H1 (cell line): Measurements from ENCODE around the gene FANCM. TPM values are rescaled to one million over a fixed set of nuclear protein-coding genes. Genes with fewer than 3 reads are reported as not detected.

ENCODE experiments used
- CTCF ChIA-PET: fragments of 300-600 bp; sonication (Branson Sonifier 250); formaldehyde crosslinking; loops from one replicate; lab custom pipeline; 2021; ENCODE audit not compliant: partially characterized antibody; lab: Charles Lee
- POLR2A ChIA-PET: fragments of 300-600 bp; sonication (Branson Sonifier 250); formaldehyde crosslinking; loops from one replicate; lab custom pipeline; 2021; ENCODE audit warnings: inconsistent platforms; ENCODE audit not compliant: partially characterized antibody; lab: Charles Lee
- DNase-seq, 2 experiments: peaks; one replicate each; pipeline versions ENCODE4 v3.0.0 to v3.0.0-alpha.2; 2010 to 2022; ENCODE audit warnings: low spot score in 2 of 2, low read depth in 1 of 2, mixed read lengths in 1 of 2
- FAIRE-seq: peaks from 2 replicates; lab custom pipeline; 2011; peaks lifted over from hg19 to GRCh38; lab: Jason Lieb, UNC
- H2AFZ ChIP-seq: 2 replicates; pipeline ENCODE4 v1.8.1; 2012; ENCODE audit warnings: low read length, inconsistent platforms
- H2AK5ac ChIP-seq: 2 replicates; pipeline ENCODE4 v1.6.1; 2013; ENCODE audit warnings: low read depth, low read length
- H2BK120ac ChIP-seq: replicated peaks from 2 replicates; pipeline ENCODE3; 2013; ENCODE audit warnings: low read depth, low read length, inconsistent platforms
- H2BK12ac ChIP-seq: 2 replicates; pipeline ENCODE4 v1.6.1; 2013; ENCODE audit warnings: low read depth, low read length
- H2BK15ac ChIP-seq: 2 replicates; pipeline ENCODE4 v1.6.1; 2013; ENCODE audit warnings: low read length
- H2BK20ac ChIP-seq: 2 replicates; pipeline ENCODE4 v1.6.1; 2013; ENCODE audit warnings: low read length
- H2BK5ac ChIP-seq: 2 replicates; pipeline ENCODE4 v1.6.1; 2013; ENCODE audit warnings: low read depth, low read length
- H3K14ac ChIP-seq: 2 replicates; pipeline ENCODE4 v1.6.1; 2013; ENCODE audit warnings: inconsistent platforms; ENCODE audit not compliant: insufficient read length
- H3K18ac ChIP-seq: 2 replicates; pipeline ENCODE4 v1.6.1; 2013; ENCODE audit warnings: low read length; ENCODE audit errors: extremely low read depth
- H3K23ac ChIP-seq: 2 replicates; pipeline ENCODE4 v1.6.1; 2013; ENCODE audit warnings: inconsistent platforms; ENCODE audit not compliant: insufficient read length
- H3K23me2 ChIP-seq: 2 replicates; pipeline ENCODE4 v1.6.1; 2013; ENCODE audit warnings: low read depth, low read length
- H3K27ac ChIP-seq: 2 replicates; pipeline ENCODE4 v1.6.1; 2011; ENCODE audit warnings: low read depth, low read length, inconsistent platforms
- H3K27me3 ChIP-seq, 4 experiments: replicated peaks in 1 of 4; 1 replicate in 1 of 4; 2 replicates in 3 of 4; pipeline versions ENCODE4 v1.6.1 to v1.8.1; 2011 to 2013; ENCODE audit warnings: low read length in 3 of 4, mild to moderate bottlenecking in 3 of 4, inconsistent platforms in 2 of 4, mixed read lengths in 2 of 4, moderate library complexity in 1 of 4; ENCODE audit not compliant: control insufficient read depth in 3 of 4, insufficient read depth in 3 of 4; ENCODE audit errors: extremely low read depth in 1 of 4
- H3K36me3 ChIP-seq, 4 experiments: 2 replicates each; pipeline versions ENCODE4 v1.6.1 to v1.8.1; 2011 to 2013; ENCODE audit warnings: mild to moderate bottlenecking in 4 of 4, low read length in 3 of 4, moderate library complexity in 2 of 4, control low read depth in 1 of 4, inconsistent platforms in 1 of 4; ENCODE audit not compliant: insufficient read depth in 4 of 4, control insufficient read depth in 2 of 4
- H3K4ac ChIP-seq: replicated peaks from 2 replicates; pipeline ENCODE3; 2013; ENCODE audit warnings: low read length, low read depth, mixed read lengths, inconsistent platforms; ENCODE audit not compliant: insufficient read length
- H3K4me1 ChIP-seq, 4 experiments: replicated peaks in 1 of 4; 1 replicate in 1 of 4; 2 replicates in 3 of 4; pipeline versions ENCODE4 v1.6.1 to v1.8.1; 2011 to 2013; ENCODE audit warnings: low read length in 3 of 4, inconsistent platforms in 2 of 4, mixed read lengths in 1 of 4; ENCODE audit not compliant: insufficient read depth in 4 of 4, control insufficient read depth in 3 of 4
- H3K4me2 ChIP-seq, 2 experiments: 2 replicates each; pipeline versions ENCODE4 v1.6.1 to v1.8.1; 2011 to 2013; ENCODE audit warnings: low read depth in 2 of 2, low read length in 2 of 2, control low read depth in 1 of 2, inconsistent platforms in 1 of 2, mild to moderate bottlenecking in 1 of 2; ENCODE audit not compliant: insufficient read depth in 1 of 2
- H3K4me3 ChIP-seq, 4 experiments: fragments of 200-600, 300-600 bp in 1 of 4; sonication (generic), shearing (Covaris generic), sonication (Bioruptor Twin) in 1 of 4; 2 replicates each; pipeline versions ENCODE4 v1.5.1 to v1.8.1; 2011 to 2016; ENCODE audit warnings: low read length in 4 of 4, low read depth in 3 of 4, control low read depth in 2 of 4, inconsistent platforms in 2 of 4, mild to moderate bottlenecking in 2 of 4, mixed read lengths in 1 of 4, moderate library complexity in 1 of 4; ENCODE audit not compliant: insufficient read depth in 2 of 4; ENCODE audit errors: extremely low read depth in 1 of 4
- H3K56ac ChIP-seq: replicated peaks from 2 replicates; pipeline ENCODE3; 2013; ENCODE audit warnings: low read depth, mild to moderate bottlenecking, mixed read lengths, low read length, inconsistent platforms; ENCODE audit not compliant: insufficient read length
- H3K79me1 ChIP-seq: 2 replicates; pipeline ENCODE4 v1.6.1; 2013; ENCODE audit warnings: low read depth, low read length, control low read depth
- H3K79me2 ChIP-seq, 2 experiments: 2 replicates each; pipeline versions ENCODE4 v1.6.1 to v1.8.1; 2012 to 2013; ENCODE audit warnings: low read length in 2 of 2, mild to moderate bottlenecking in 2 of 2, inconsistent platforms in 1 of 2; ENCODE audit not compliant: insufficient read depth in 2 of 2, control insufficient read depth in 1 of 2
- H3K9ac ChIP-seq, 4 experiments: replicated peaks in 1 of 4; 1 replicate in 1 of 4; 2 replicates in 3 of 4; pipeline versions ENCODE4 v1.6.1 to v1.8.1; 2011 to 2013; ENCODE audit warnings: low read depth in 3 of 4, low read length in 3 of 4, control low read depth in 2 of 4, mild to moderate bottlenecking in 2 of 4, moderate library complexity in 2 of 4, inconsistent platforms in 1 of 4; ENCODE audit errors: extremely low read depth in 1 of 4
- H3K9me3 ChIP-seq, 2 experiments: 2 replicates each; pipeline versions ENCODE4 v1.6.1 to v1.8.1; 2012 to 2013; ENCODE audit warnings: mild to moderate bottlenecking in 2 of 2, moderate library complexity in 2 of 2, control low read depth in 1 of 2, inconsistent platforms in 1 of 2, low read depth in 1 of 2, low read length in 1 of 2, mixed read lengths in 1 of 2; ENCODE audit not compliant: insufficient read depth in 2 of 2
- H4K20me1 ChIP-seq, 2 experiments: replicated peaks in 1 of 2; 2 replicates each; pipeline versions ENCODE3 to v1.8.1; 2011 to 2013; ENCODE audit warnings: inconsistent platforms in 2 of 2, low read length in 2 of 2, mild to moderate bottlenecking in 1 of 2; ENCODE audit not compliant: insufficient read depth in 2 of 2, control insufficient read depth in 1 of 2
- H4K5ac ChIP-seq: 2 replicates; pipeline ENCODE4 v1.6.1; 2013; ENCODE audit warnings: low read length, low read depth, mixed read lengths, inconsistent platforms; ENCODE audit not compliant: insufficient read length
- H4K8ac ChIP-seq: 2 replicates; pipeline ENCODE4 v1.8.0; 2013; ENCODE audit warnings: mild to moderate bottlenecking, moderate library complexity, low read length, inconsistent platforms; ENCODE audit not compliant: insufficient read depth; ENCODE audit errors: extremely low read depth
- H4K91ac ChIP-seq: replicated peaks from 2 replicates; pipeline ENCODE3; 2013; ENCODE audit warnings: low read length, mixed read lengths, inconsistent platforms; ENCODE audit not compliant: insufficient read length
- BACH1 ChIP-seq: IDR thresholded peaks from 2 replicates; pipeline ENCODE4 v1.6.1; 2012; ENCODE audit warnings: low read length, improper control_type of control experiment
- CBX5 ChIP-seq: fragments of 300-800, 300-1000 bp; sonication (generic); IDR thresholded peaks from 2 replicates; pipeline ENCODE4 v1.7.1; 2016; ENCODE audit warnings: antibody characterized with exemption, low read length, low read depth
- CREB1 ChIP-seq: IDR thresholded peaks from 2 replicates; pipeline ENCODE4 v1.6.1; 2012; ENCODE audit warnings: inconsistent platforms
- FOSL1 ChIP-seq: IDR thresholded peaks from 2 replicates; pipeline ENCODE4 v1.6.1; 2011; ENCODE audit warnings: mild to moderate bottlenecking, low read depth, low read length, moderate library complexity; ENCODE audit not compliant: insufficient read depth
- NRF1 ChIP-seq: IDR thresholded peaks from 2 replicates; pipeline ENCODE4 v1.6.1; 2011; ENCODE audit warnings: mild to moderate bottlenecking, low read depth, low read length, improper control_type of control experiment
- RFX5 ChIP-seq: IDR thresholded peaks from 2 replicates; pipeline ENCODE4 v1.6.1; 2011; ENCODE audit warnings: low read depth, low read length, improper control_type of control experiment, borderline replicate concordance
- SIRT6 ChIP-seq: IDR thresholded peaks from one replicate; pipeline ENCODE4 v1.7.1; 2012; ENCODE audit warnings: low read length, inconsistent platforms
- SP2 ChIP-seq: IDR thresholded peaks from 2 replicates; pipeline ENCODE4 v1.6.1; 2012; ENCODE audit warnings: mild to moderate bottlenecking, low read length, inconsistent platforms
- TEAD4 ChIP-seq: IDR thresholded peaks from 2 replicates; pipeline ENCODE4 v1.6.1; 2012; ENCODE audit warnings: low read depth, low read length, inconsistent platforms, mixed read lengths
- WGBS, 2 experiments: shearing (Covaris generic) in 1 of 2; methylation state at CpG; one replicate each; pipeline versions ENCODE4 v1.1.6 to v1.1.7; 2013 to 2015; ENCODE audit warnings: low lambda C conversion rate in 2 of 2, mixed read lengths in 2 of 2, inconsistent platforms in 1 of 2, low coverage in 1 of 2, missing lambda C conversion rate in 1 of 2; ENCODE audit not compliant: insufficient replicate concordance in 2 of 2, insufficient coverage in 1 of 2, insufficient read length in 1 of 2; ENCODE audit errors: extremely low coverage in 1 of 2, missing lambda C conversion rate in 1 of 2; 5-methylcytosine and 5-hydroxymethylcytosine counted together
- polyA plus RNA-seq, 7 experiments: library from polyadenylated mRNA; depleted of rRNA in 3 of 7; stranded (reverse) in 5 of 7; unstranded in 2 of 7; fragments of >200 nt in 5 of 7; fragments of 200-250 nt in 2 of 7; gene quantifications; 1 replicate in 5 of 7; 2 replicates in 1 of 7; 4 replicates in 1 of 7; pipeline versions ENCODE4 v1.2.1 to v1.2.3, GENCODE V29; 2011 to 2013; ENCODE audit warnings: missing spikeins in 2 of 7, mixed read lengths in 2 of 7
- total RNA-seq: library from RNA; stranded (reverse); fragmentation: NEBNext Ultra II Directional; extraction: Animal tissue kit (Norgen Biotek cat#: 25700); gene quantifications from 2 replicates; pipeline ENCODE4 v1.2.1, GENCODE V29; 2021
- TF ChIP-seq, protein P1 (sequence below): IDR thresholded peaks from 2 replicates; pipeline ENCODE4 v1.6.1; 2012; ENCODE audit warnings: inconsistent platforms

Gene FANCM
- total and polyA plus RNA-seq, 2 of the 8 experiments (the other 6 are each of a cell fraction or from before 2014, with no cell fraction given) = 3.2 to 10.5 TPM

DNA sequence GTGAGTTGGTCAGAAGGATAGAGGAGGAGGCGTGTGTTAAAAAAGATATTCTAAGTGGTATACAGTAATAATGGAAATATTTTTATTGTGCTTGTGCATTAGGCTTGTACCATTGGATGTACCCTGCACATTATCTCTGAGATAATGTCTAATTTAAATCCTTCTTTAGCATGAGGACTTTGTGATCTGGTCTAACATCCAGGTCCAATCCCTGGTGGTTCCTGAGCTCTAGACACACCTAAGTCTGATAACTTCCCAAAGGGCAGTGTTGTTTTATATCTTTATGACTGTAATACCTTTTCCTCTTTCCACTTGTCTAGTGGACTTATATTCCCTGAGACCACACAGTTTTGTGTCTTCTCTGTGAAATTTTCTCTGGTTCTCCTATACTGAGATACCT lies 31.2 kb upstream of the FANCM start:
- H4K20me1 ChIP-seq = no peaks in the 10 kb centered on the region
- no peak overlapping the region for H3K23ac ChIP-seq
- no peak overlapping the region for H2AFZ ChIP-seq
- no peak overlapping the region for H4K91ac ChIP-seq
- H3K23me2 ChIP-seq = no peaks in the 10 kb centered on the region; the same call in 1 of the 2 replicates
- H3K9me3 ChIP-seq = no peaks in the 10 kb centered on the region
- H4K5ac ChIP-seq = no peak overlapping the region
- no peak overlapping the region for H3K4me3 ChIP-seq
- H3K4ac ChIP-seq = no peak overlapping the region
- H4K8ac ChIP-seq = no peak overlapping the region
- H2AK5ac ChIP-seq = no peak overlapping the region
- no peak overlapping the region for H3K27ac ChIP-seq
- no peak overlapping the region for H3K4me2 ChIP-seq
- TF ChIP-seq, protein P1, sequence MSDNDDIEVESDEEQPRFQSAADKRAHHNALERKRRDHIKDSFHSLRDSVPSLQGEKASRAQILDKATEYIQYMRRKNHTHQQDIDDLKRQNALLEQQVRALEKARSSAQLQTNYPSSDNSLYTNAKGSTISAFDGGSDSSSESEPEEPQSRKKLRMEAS = no peak
- TF ChIP-seq FOSL1 (no peak), SP2 (no peak), NRF1 (no peak), BACH1 (no peak), SIRT6 (no peak), CREB1 (no peak), RFX5 (no peak), CBX5 (no peak), TEAD4 (no peak)
- no peak for DNase-seq
- H3K79me1 ChIP-seq = no peaks in the 10 kb centered on the region
- peaks cover 6 to 71% (median 20%) of the 10 kb centered on the region in 4 experiments for H3K36me3 ChIP-seq
- FAIRE-seq = no peak
- no peak overlapping the region for H2BK5ac ChIP-seq
- no peaks in the 10 kb centered on the region for H3K27me3 ChIP-seq
- H3K56ac ChIP-seq = no peak overlapping the region
- no peak overlapping the region for H2BK120ac ChIP-seq
- H3K9ac ChIP-seq = no peak overlapping the region
- CTCF ChIA-PET = interaction anchor here (0.9 to 1.1 kb wide), 2 partner anchors 88 to 191 kb away, joined by 3 to 4 read pairs; no protein-coding TSS in a partner anchor
- H3K18ac ChIP-seq = no peak overlapping the region
- POLR2A ChIA-PET = no interaction called here
- H2BK15ac ChIP-seq = no peak overlapping the region
- H3K4me1 ChIP-seq = no peaks in the 10 kb centered on the region
- H2BK20ac ChIP-seq = no peak overlapping the region
- H3K79me2 ChIP-seq = no peaks in the 10 kb centered on the region
- no peak overlapping the region for H3K14ac ChIP-seq
- WGBS, 2 experiments = 90 to 100% methylated on average over 1 of the region's 1 CpG
- H2BK12ac ChIP-seq = no peak overlapping the region
